ENCODE measurements around the gene SUPT4H1. TPM values are rescaled to one million over a fixed set of nuclear protein-coding genes. Genes with fewer than 3 reads are reported as not detected.

SUPT4H1 gene
- total and polyA plus RNA-seq, 2 of the 4 experiments (the other 2 are of a cell fraction): 51.6 to 129 TPM

- Histone ChIP-seq H2BK20ac (ENCODE audit: low read depth, low read length) (no peak overlapping the region), H2AFZ (replicated peaks; ENCODE audit: low read length, poor library complexity) (no peak overlapping the region), H3K36me3 (ENCODE audit: control insufficient read depth, insufficient read depth, low read length) (no peaks in the 10 kb centered on the region), H3K9ac (ENCODE audit: low read depth, low read length) (no peak overlapping the region), H3K4me2 (ENCODE audit: low read depth, low read length) (no peak overlapping the region), H2AK9ac (replicated peaks; ENCODE audit: low read depth, low read length, poor library complexity) (no peak overlapping the region), H3K23ac (ENCODE audit: low read depth, low read length) (no peak overlapping the region), H4K20me1 (ENCODE audit: insufficient read depth, low read length) (no peaks in the 10 kb centered on the region), H3K18ac (ENCODE audit: low read depth, low read length) (no peak overlapping the region), H2BK120ac (ENCODE audit: low read depth, low read length) (no peak overlapping the region), H2AK5ac (ENCODE audit: low read depth, low read length) (no peak overlapping the region), H3K27me3 (ENCODE audit: control insufficient read depth, insufficient read depth, low read length) (peaks cover 20% of the 10 kb centered on the region), H4K5ac (ENCODE audit: low read depth, low read length) (no peak overlapping the region), H3K9me1 (ENCODE audit: insufficient read depth, low read length) (no peaks in the 10 kb centered on the region), H3K4ac (ENCODE audit: low read depth, low read length) (no peak overlapping the region), H3K14ac (replicated peaks; ENCODE audit: low read depth, low read length) (no peak overlapping the region), H3K9me3 (ENCODE audit: control insufficient read depth, insufficient read depth, low read length) (no peaks in the 10 kb centered on the region), H2BK5ac (ENCODE audit: low read depth, low read length, poor library complexity, severe bottlenecking) (no peak overlapping the region), H3K27ac (ENCODE audit: insufficient read depth, low read length) (no peak overlapping the region), H4K8ac (ENCODE audit: low read depth in 2 of 2, low read length in 2 of 2) (no peak overlapping the region), H4K91ac (ENCODE audit: insufficient read depth, low read depth, low read length) (no peak overlapping the region), H3K4me3 (ENCODE audit: insufficient read depth, low read depth, low read length) (no peak overlapping the region), H2BK15ac (ENCODE audit: low read depth, low read length) (no peak overlapping the region), H3K56ac (ENCODE audit: extremely low read depth, insufficient read depth, low read length) (no peak overlapping the region), H3K4me1 (ENCODE audit: control insufficient read depth, insufficient read depth, low read length) (no peaks in the 10 kb centered on the region), H3K79me1 (ENCODE audit: low read depth in 1 of 2, low read length in 2 of 2) (no peaks in the 10 kb centered on the region)
- WGBS, 2 experiments (ENCODE audit: extremely low coverage in 2 of 2, insufficient read length in 1 of 2): 67% methylated on average over 1 of the region's 5 CpGs; no CpG with 5 or more reads in 1 of the 2 experiments
- in situ Hi-C loops (cut with MboI; ENCODE audit: low sequenced_read_pairs) (no loop called here), intact Hi-C loops (cut with micrococcal nuclease) (no loop called here), dilution Hi-C loops (cut with HindIII; ENCODE audit: low sequenced_read_pairs, unreplicated experiment) (no loop called here)
- BruUV-seq (replicated peaks): no TSS peak
- no peak for ATAC-seq (ENCODE audit: low read depth)
- TF ChIP-seq RAD21 (IDR thresholded peaks at IDR 0.05; ENCODE audit: low read length) (no peak), MXI1 (IDR thresholded peaks at IDR 0.05; ENCODE audit: borderline replicate concordance, low read depth, low read length) (no peak), CHD1 (IDR thresholded peaks at IDR 0.05; ENCODE audit: low read depth, low read length) (no peak), MAFK (IDR thresholded peaks at IDR 0.05; ENCODE audit: low read depth, low read length) (no peak), POLR2A (IDR thresholded peaks at IDR 0.05; ENCODE audit: low read depth, low read length) (no peak), RCOR1 (IDR thresholded peaks at IDR 0.05; ENCODE audit: insufficient replicate concordance, low read length) (no peak), CTCF (conservative IDR thresholded peaks at IDR 0.05; ENCODE audit: low read depth, low read length) (no peak), SMC3 (IDR thresholded peaks at IDR 0.05; ENCODE audit: low read depth, low read length) (no peak), CEBPB (IDR thresholded peaks at IDR 0.05; ENCODE audit: low read depth, low read length) (no peak), MAZ (IDR thresholded peaks at IDR 0.05; ENCODE audit: borderline replicate concordance, low read depth, low read length) (no peak), FOS (IDR thresholded peaks at IDR 0.05; ENCODE audit: low read depth, low read length) (no peak), USF2 (IDR thresholded peaks at IDR 0.05; ENCODE audit: low read depth, low read length) (no peak), RFX5 (IDR thresholded peaks at IDR 0.05; ENCODE audit: low read depth, low read length) (no peak), NFE2L2 (IDR thresholded peaks at IDR 0.05; ENCODE audit: low read depth, low read length) (no peak), ELK1 (IDR thresholded peaks at IDR 0.05; ENCODE audit: borderline replicate concordance, low read depth, low read length) (no peak), BHLHE40 (IDR thresholded peaks at IDR 0.05; ENCODE audit: low read depth, low read length) (no peak)
- no peak for DNase-seq
- ChIA-PET POLR2A (ENCODE audit: unreplicated experiment) (interaction anchor here (1.0 kb wide), 1 partner anchor 14 kb away, joined by 10 read pairs; no protein-coding TSS in a partner anchor), CTCF (no interaction called here)
Measured at GRCh38 chr17:58360296-58361063, 8.5 kb upstream of the SUPT4H1 start.

Data from IMR-90 (cell line).